Esophagus (tissue), 2 donors: ENCODE data around the gene OTOP2. TPM values are rescaled to one million over a fixed set of nuclear protein-coding genes. Genes with fewer than 3 reads are reported as not detected.
"Not testable (repeated sequence)": the region's sequence is repeated elsewhere in the genome, so short reads cannot be mapped to it uniquely, and the experiment has no call there.

Experiments
- H3K27ac ChIP-seq, 2 donors: one replicate each; pipeline ENCODE4 v1.5.1; 2013; ENCODE audit warnings: low read depth in 2 of 2, mild to moderate bottlenecking in 2 of 2, inconsistent platforms in 1 of 2, low read length in 1 of 2, moderate library complexity in 1 of 2
- H3K27me3 ChIP-seq, 2 donors: one replicate each; pipeline ENCODE4 v1.6.1; 2013; ENCODE audit warnings: low read length in 2 of 2, control low read depth in 1 of 2, mild to moderate bottlenecking in 1 of 2; ENCODE audit not compliant: insufficient read depth in 2 of 2, control insufficient read depth in 1 of 2
- H3K36me3 ChIP-seq, 2 donors: one replicate each; pipeline ENCODE4 v1.6.1; 2013; ENCODE audit warnings: low read length in 1 of 2; ENCODE audit not compliant: control insufficient read depth in 2 of 2, insufficient read depth in 2 of 2
- H3K4me1 ChIP-seq, 2 donors: one replicate each; pipeline ENCODE4 v1.6.1; 2013; ENCODE audit warnings: low read length in 1 of 2; ENCODE audit not compliant: control insufficient read depth in 2 of 2, insufficient read depth in 2 of 2
- H3K4me3 ChIP-seq, 2 donors: one replicate each; pipeline ENCODE4 v1.5.1; 2013; ENCODE audit warnings: low read length in 2 of 2, mild to moderate bottlenecking in 2 of 2, low read depth in 1 of 2, moderate library complexity in 1 of 2
- H3K9me3 ChIP-seq, 2 donors: one replicate each; pipeline ENCODE4 v1.6.1; 2013; ENCODE audit warnings: mild to moderate bottlenecking in 2 of 2, low read depth in 1 of 2, low read length in 1 of 2, moderate library complexity in 1 of 2; ENCODE audit not compliant: control insufficient read depth in 2 of 2, insufficient read depth in 1 of 2
- WGBS, 2 donors: extraction: QIAGEN DNeasy Blood & Tissue Kit; methylation state at CpG; one replicate each; pipeline ENCODE4 v1.1.7; 2013; 5-methylcytosine and 5-hydroxymethylcytosine counted together
- polyA plus RNA-seq, 2 donors: library from polyadenylated mRNA; stranded (reverse); fragments of 200-250 nt; gene quantifications; one replicate each; pipeline ENCODE4 v1.2.3, GENCODE V29; 2013
- donor health status: healthy with polysubstance abuse.
- donor health status: Bipolar disorder and iron deficiency.

Gene OTOP2
- polyA plus RNA-seq, 2 donors: 0.61 to 0.77 TPM

- Histone ChIP-seq H3K27ac (no peak overlapping the region), H3K27me3 (no peaks in the 10 kb centered on the region), H3K9me3 (no peaks in the 10 kb centered on the region), H3K4me1 (peaks cover 0 to 10% of the 10 kb centered on the region in 2 donors), H3K4me3 (no peak overlapping the region), H3K36me3 (no peaks in the 10 kb centered on the region)
- WGBS, 2 donors: 87 to 89% methylated on average over 12 of the region's 12 CpGs
Observed at GRCh38 chr17:74964246-74964761, 40.2 kb downstream of the OTOP2 start.

- 48 to 55% methylated on average over 14 of the region's 14 CpGs for WGBS, 2 donors
Observed at GRCh38 chr17:74964988-74965622, 41.0 kb downstream of the OTOP2 start.

GRCh38 chr17:74968361-74968780 lies 44.3 kb downstream of the OTOP2 start:
- H3K36me3 ChIP-seq: no peaks in the 10 kb centered on the region
- no peaks in the 10 kb centered on the region for H3K9me3 ChIP-seq
- no peak overlapping the region for H3K27ac ChIP-seq
- H3K4me3 ChIP-seq: no peak overlapping the region
- 53 to 59% methylated on average over 5 of the region's 5 CpGs for WGBS, 2 donors
- H3K27me3 ChIP-seq: no peaks in the 10 kb centered on the region
- H3K4me1 ChIP-seq: peaks cover 4 to 17% of the 10 kb centered on the region in 2 donors

More at GRCh38 chr17:74964988-74965622, 41.0 kb downstream of the OTOP2 start:
- Histone ChIP-seq H3K4me1 (peaks cover 0 to 10% of the 10 kb centered on the region in 2 donors), H3K4me3 (no peak overlapping the region), H3K27ac (no peak overlapping the region), H3K27me3 (no peaks in the 10 kb centered on the region), H3K9me3 (no peaks in the 10 kb centered on the region), H3K36me3 (no peaks in the 10 kb centered on the region)

- not testable (repeated sequence) for H3K27me3 ChIP-seq
- WGBS, 2 donors: 88 to 92% methylated on average over 5 of the region's 5 CpGs
- peaks cover 4 to 17% of the 10 kb centered on the region in 2 donors for H3K4me1 ChIP-seq
Observed at GRCh38 chr17:74969501-74969900, 45.4 kb downstream of the OTOP2 start.

GRCh38 chr17:74970395-74970794 lies 46.3 kb downstream of the OTOP2 start:
- no peak overlapping the region for H3K4me3 ChIP-seq
- no peaks in the 10 kb centered on the region for H3K9me3 ChIP-seq
- no peaks in the 10 kb centered on the region for H3K36me3 ChIP-seq
- H3K27ac ChIP-seq: no peak overlapping the region
- WGBS, 2 donors: 68 to 79% methylated on average over 3 of the region's 3 CpGs
- no peaks in the 10 kb centered on the region for H3K27me3 ChIP-seq
- H3K4me1 ChIP-seq: peaks cover 4 to 17% of the 10 kb centered on the region in 2 donors

More at GRCh38 chr17:74969501-74969900, 45.4 kb downstream of the OTOP2 start:
- H3K4me3 ChIP-seq, H3K36me3 ChIP-seq, H3K27ac ChIP-seq, H3K9me3 ChIP-seq: not testable (repeated sequence)

GRCh38 chr17:74971069-74971841 lies 47.2 kb downstream of the OTOP2 start:
- Histone ChIP-seq H3K4me1 (peaks cover 4 to 17% of the 10 kb centered on the region in 2 donors), H3K27me3 (no peaks in the 10 kb centered on the region)

GRCh38 chr17:74971842-74972106 lies 47.7 kb downstream of the OTOP2 start:
- H3K4me3 ChIP-seq: peak overlapping the region; percentile 54 to 55
- 14 to 20% methylated on average over 9 of the region's 9 CpGs for WGBS, 2 donors
- H3K9me3 ChIP-seq: no peaks in the 10 kb centered on the region
- H3K4me1 ChIP-seq: peaks cover 4 to 17% of the 10 kb centered on the region in 2 donors
- no peaks in the 10 kb centered on the region for H3K27me3 ChIP-seq
- no peaks in the 10 kb centered on the region for H3K36me3 ChIP-seq
- H3K27ac ChIP-seq: peak overlapping the region in 1 of 2 donors; percentile 21

More at GRCh38 chr17:74971069-74971841, 47.2 kb downstream of the OTOP2 start:
- Histone ChIP-seq H3K4me3 (peak overlapping the region in 1 of 2 donors; percentile 54), H3K9me3 (no peaks in the 10 kb centered on the region), H3K27ac (peak overlapping the region in 1 of 2 donors; percentile 21), H3K36me3 (no peaks in the 10 kb centered on the region)
- 67 to 87% methylated on average over 8 of the region's 8 CpGs for WGBS, 2 donors

GRCh38 chr17:74972107-74972972 lies 48.3 kb downstream of the OTOP2 start, which contains the start of gene HID1:
Gene HID1 (minus strand): TSS chr17:74972759. CDS start chr17:74972656, 103 bp downstream.
- Histone ChIP-seq H3K27ac (peak within 1 kb of the TSS in 1 of 2 donors; percentile 21), H3K36me3 (no peaks in the 10 kb centered on the region), H3K4me1 (peaks cover 4 to 17% of the 10 kb centered on the region in 2 donors), H3K4me3 (peak within 1 kb of the TSS; percentile 54 to 55), H3K9me3 (no peaks in the 10 kb centered on the region), H3K27me3 (no peaks in the 10 kb centered on the region)
- WGBS, 2 donors: 2 to 3% methylated on average over 64 to 95 of the region's 95 CpGs

GRCh38 chr17:74972973-74973328 lies 48.9 kb downstream of the OTOP2 start:
- Histone ChIP-seq H3K4me1 (peaks cover 4 to 17% of the 10 kb centered on the region in 2 donors), H3K9me3 (no peaks in the 10 kb centered on the region), H3K4me3 (peak overlapping the region; percentile 54 to 55), H3K27me3 (no peaks in the 10 kb centered on the region), H3K27ac (no peak overlapping the region), H3K36me3 (no peaks in the 10 kb centered on the region)
- WGBS, 2 donors: 17 to 19% methylated on average over 17 of the region's 17 CpGs
